WERI-Rb-1 (cell line): ENCODE measurements around the gene EPN1.
A peak's percentile ranks its signal among the peaks of the same experiment; 100 is the strongest.

ENCODE experiments used
- DNase-seq: peaks from one replicate; pipeline ENCODE4 v3.0.0-alpha.2; 2020
- H3K27ac ChIP-seq: fragments of 250-450 bp; sonication (Bioruptor Pico); 2 replicates; pipeline ENCODE4 v1.5.1; 2020; ENCODE audit warnings: mild to moderate bottlenecking, moderate library complexity
- H3K27me3 ChIP-seq: fragments of 250-450 bp; sonication (Bioruptor Pico); 2 replicates; pipeline ENCODE4 v1.5.1; 2021; ENCODE audit warnings: mild to moderate bottlenecking, low read depth, moderate library complexity; ENCODE audit not compliant: insufficient read depth, severe bottlenecking
- H3K36me3 ChIP-seq: fragments of 250-450 bp; sonication (Bioruptor Pico); 2 replicates; pipeline ENCODE4 v1.5.1; 2020; ENCODE audit warnings: mild to moderate bottlenecking, moderate library complexity
- H3K4me3 ChIP-seq: 2 replicates; pipeline ENCODE4 v1.5.1; 2011; ENCODE audit warnings: low read depth, mild to moderate bottlenecking, control low read depth, low read length
- H3K9me3 ChIP-seq: fragments of 250-450 bp; sonication (Bioruptor Pico); 2 replicates; pipeline ENCODE4 v1.5.1; 2021; ENCODE audit warnings: mild to moderate bottlenecking, moderate library complexity; ENCODE audit not compliant: severe bottlenecking
- TF ChIP-seq, protein P1 (sequence below): IDR thresholded peaks from 2 replicates; pipeline ENCODE4 v1.5.1; 2011; ENCODE audit warnings: low read depth, mild to moderate bottlenecking, control low read depth, inconsistent platforms, low read length

EPN1 gene

DNA sequence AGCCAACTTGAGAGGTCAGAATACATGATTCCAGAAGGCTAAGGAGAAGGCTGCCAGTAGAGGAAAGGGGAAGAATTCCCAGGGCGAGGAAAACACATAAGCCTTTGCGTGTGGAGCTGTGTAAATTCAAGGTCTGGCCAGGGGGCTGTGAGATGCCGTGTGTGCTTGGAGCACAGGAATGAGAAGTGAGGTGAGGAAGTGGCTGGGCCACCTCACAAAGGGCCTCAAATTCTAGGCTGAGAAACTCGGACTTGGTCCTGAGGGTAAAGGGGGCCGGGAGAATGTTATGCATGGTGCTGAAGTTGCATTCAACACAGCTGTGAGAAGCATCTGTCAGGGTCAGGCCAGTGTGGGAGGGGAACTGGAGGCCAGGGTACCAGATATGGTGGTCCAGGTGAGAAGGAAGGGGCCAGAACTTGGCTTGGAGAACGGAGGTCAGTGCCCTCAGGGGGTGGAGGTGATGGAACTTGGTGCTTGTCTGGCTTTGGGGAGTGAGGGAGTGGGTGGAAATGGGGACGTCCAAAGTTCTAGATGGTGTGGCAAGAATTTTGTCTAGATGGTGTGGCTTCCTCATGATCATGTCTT lies 39.1 kb upstream of the EPN1 start:
- Histone ChIP-seq H3K27ac (no peak overlapping the region), H3K4me3 (no peak overlapping the region; the same call in 1 of the 2 replicates), H3K36me3 (0 out of 2 replicates have a peak, but pooled peaks cover 4% of the 10 kb centered on the region), H3K27me3 (no peaks in the 10 kb centered on the region), H3K9me3 (no peaks in the 10 kb centered on the region)
- DNase-seq: no peak
- TF ChIP-seq, protein P1, sequence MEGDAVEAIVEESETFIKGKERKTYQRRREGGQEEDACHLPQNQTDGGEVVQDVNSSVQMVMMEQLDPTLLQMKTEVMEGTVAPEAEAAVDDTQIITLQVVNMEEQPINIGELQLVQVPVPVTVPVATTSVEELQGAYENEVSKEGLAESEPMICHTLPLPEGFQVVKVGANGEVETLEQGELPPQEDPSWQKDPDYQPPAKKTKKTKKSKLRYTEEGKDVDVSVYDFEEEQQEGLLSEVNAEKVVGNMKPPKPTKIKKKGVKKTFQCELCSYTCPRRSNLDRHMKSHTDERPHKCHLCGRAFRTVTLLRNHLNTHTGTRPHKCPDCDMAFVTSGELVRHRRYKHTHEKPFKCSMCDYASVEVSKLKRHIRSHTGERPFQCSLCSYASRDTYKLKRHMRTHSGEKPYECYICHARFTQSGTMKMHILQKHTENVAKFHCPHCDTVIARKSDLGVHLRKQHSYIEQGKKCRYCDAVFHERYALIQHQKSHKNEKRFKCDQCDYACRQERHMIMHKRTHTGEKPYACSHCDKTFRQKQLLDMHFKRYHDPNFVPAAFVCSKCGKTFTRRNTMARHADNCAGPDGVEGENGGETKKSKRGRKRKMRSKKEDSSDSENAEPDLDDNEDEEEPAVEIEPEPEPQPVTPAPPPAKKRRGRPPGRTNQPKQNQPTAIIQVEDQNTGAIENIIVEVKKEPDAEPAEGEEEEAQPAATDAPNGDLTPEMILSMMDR: no peak

DNA sequence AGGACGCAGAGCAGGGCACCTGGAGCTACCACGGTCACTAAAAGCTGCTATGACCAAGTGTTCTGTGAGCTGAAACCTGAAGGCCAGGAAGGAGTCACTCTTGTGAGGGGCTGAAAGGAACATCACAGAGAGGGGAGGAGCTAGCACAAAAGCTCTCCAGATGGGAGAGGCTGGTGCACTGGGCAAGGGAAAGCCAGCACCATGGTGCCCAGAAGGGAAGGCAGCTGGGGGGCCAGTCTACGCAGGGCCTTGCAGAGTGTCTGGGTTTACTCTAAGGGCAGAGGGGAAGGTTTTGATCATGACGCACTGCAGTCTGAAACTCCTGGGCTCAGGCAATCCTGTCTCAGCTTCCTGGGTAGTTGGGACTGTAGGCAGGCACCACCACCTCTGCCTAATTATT lies 38.3 kb upstream of the EPN1 start:
- H3K27me3 ChIP-seq: no peaks in the 10 kb centered on the region
- H3K27ac ChIP-seq: no peak overlapping the region
- H3K36me3 ChIP-seq: 0 out of 2 replicates have a peak, but pooled peaks cover 4% of the 10 kb centered on the region
- no peak for DNase-seq
- no peak overlapping the region for H3K4me3 ChIP-seq
- no peaks in the 10 kb centered on the region for H3K9me3 ChIP-seq
- TF ChIP-seq, protein P1: no peak

DNA sequence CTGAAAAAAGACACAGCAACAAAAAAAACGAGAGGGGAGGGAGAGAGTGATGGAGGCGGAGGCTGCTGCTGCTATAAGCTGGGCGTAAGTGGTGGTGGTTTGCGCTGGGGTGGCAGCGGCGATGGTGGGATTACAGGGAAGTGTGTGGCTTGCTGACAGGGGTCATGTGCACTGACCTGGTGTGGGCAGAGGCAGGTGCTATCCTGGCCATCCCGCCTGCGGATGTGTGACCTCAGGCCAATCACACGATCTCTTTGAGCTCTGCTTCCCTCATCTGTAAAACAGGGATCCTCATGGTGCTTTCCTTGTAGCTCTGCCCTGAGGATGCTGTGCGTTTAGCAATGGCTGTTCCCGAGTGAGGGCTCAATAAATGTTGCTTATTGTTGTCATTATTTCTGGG lies 37.5 kb upstream of the EPN1 start:
- no peaks in the 10 kb centered on the region for H3K27me3 ChIP-seq
- H3K27ac ChIP-seq: no peak overlapping the region
- H3K4me3 ChIP-seq: no peak overlapping the region
- H3K36me3 ChIP-seq: 0 out of 2 replicates have a peak, but pooled peaks cover 4% of the 10 kb centered on the region
- TF ChIP-seq, protein P1: no peak
- no peak for DNase-seq
- H3K9me3 ChIP-seq: no peaks in the 10 kb centered on the region

DNA sequence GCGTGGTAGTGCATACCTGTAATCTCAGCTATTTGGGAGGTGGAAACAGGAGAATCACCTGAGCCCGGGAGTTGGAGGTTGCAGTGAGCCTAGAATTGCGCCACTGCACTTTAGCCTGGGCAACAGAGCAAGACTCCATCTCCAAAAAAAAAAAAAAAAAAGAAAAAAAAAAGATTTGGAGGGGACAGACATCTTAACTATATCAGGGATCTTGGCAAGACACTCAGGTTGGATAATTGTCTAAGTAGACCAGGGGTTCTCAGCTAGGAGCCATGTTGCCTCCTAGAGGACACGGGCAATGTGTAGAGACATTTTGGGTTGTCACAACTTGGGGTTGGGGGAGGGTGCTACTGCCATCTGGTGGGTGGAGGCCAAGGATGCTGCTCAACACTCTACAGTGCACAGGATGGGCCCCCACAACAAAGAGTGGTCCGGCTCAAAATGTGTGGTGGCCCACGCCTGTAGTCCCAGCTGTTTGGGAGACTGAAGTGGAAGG lies 36.1 kb upstream of the EPN1 start:
- Histone ChIP-seq H3K27ac (peak overlapping the region; percentile 16; the same call in 1 of the 2 replicates), H3K36me3 (peaks cover 4% of the 10 kb centered on the region; the same call in 1 of the 2 replicates), H3K9me3 (no peaks in the 10 kb centered on the region), H3K4me3 (no peak overlapping the region), H3K27me3 (no peaks in the 10 kb centered on the region)
- peak; percentile 77 for DNase-seq
- TF ChIP-seq, protein P1: peak; percentile 76

DNA sequence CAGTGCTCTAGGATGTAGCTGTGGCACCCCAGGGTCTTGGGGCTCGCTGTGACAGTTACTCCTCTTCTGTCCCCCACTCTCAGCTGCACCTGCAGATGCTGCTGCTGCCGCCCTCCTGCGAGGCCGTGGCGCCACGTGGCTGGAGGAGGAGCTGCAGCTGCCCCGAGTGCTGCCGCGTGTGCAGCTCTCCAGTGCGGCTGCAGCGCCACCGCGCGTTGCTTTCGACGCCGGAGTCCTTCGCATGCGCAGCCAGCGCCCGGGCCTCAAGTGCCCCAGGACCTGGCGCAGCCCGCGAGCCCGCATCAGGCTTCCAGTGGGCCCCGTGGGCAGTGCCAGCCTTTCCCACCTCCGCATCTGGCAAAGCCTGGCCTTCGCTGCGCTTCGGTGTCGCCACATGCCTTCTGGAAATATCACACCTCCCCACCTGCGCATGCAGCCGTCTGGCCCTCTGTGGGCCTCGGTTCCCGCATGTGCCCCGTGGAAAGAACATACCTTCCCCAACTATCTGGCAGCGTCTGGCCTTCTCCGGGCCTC lies 34.9 kb upstream of the EPN1 start:
- H3K9me3 ChIP-seq: no peaks in the 10 kb centered on the region
- TF ChIP-seq, protein P1: 0 out of 2 replicates have a peak, but pooled peaks have one; percentile 3
- H3K4me3 ChIP-seq: peak overlapping the region; percentile 87
- DNase-seq: no peak
- H3K36me3 ChIP-seq: peaks cover 12% of the 10 kb centered on the region
- no peaks in the 10 kb centered on the region for H3K27me3 ChIP-seq
- H3K27ac ChIP-seq: peak overlapping the region; percentile 92
